GM13976 (cell line): Measurements from ENCODE around the gene CLEC2L.

Experiments used
- DNase-seq: peaks from one replicate; pipeline ENCODE4 v3.0.0; 2012; ENCODE audit warnings: low spot score
- in situ Hi-C: fragments of 300-500 bp; cut with MboI; formaldehyde crosslinking; loops from one replicate; pipeline ENCODE4 v1.12.0; 2022; ENCODE audit warnings: low sequenced_read_pairs, mixed read lengths, inconsistent platforms; ENCODE audit not compliant: unreplicated experiment
- TF ChIP-seq, protein P1 (sequence below): IDR thresholded peaks from 2 replicates; pipeline ENCODE4 v1.5.1; 2012; ENCODE audit warnings: borderline replicate concordance, mild to moderate bottlenecking; ENCODE audit not compliant: insufficient read depth; ENCODE audit errors: extremely low read depth, missing control alignments, control extremely low read depth

The CLEC2L gene

DNA sequence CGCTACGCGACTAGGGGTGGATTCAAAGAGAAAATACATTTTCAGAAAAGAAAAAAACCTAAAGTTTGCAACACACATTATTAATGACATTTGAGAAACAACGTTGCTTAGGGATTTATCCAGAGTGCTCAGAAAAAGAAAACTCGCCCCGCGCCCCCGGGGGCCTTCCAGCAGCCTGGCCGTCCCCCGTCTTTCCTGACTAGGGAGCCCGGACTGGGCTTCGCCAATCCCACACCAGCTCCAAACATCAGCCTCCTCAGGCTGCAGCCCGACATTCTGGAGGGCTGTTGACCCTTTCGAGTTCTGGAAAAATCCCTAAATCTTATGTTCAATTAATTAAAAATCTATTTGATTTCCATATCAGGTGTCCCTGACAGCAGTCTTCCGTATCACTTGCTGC, 48.6 kb downstream of the CLEC2L start:
- TF ChIP-seq, protein P1, sequence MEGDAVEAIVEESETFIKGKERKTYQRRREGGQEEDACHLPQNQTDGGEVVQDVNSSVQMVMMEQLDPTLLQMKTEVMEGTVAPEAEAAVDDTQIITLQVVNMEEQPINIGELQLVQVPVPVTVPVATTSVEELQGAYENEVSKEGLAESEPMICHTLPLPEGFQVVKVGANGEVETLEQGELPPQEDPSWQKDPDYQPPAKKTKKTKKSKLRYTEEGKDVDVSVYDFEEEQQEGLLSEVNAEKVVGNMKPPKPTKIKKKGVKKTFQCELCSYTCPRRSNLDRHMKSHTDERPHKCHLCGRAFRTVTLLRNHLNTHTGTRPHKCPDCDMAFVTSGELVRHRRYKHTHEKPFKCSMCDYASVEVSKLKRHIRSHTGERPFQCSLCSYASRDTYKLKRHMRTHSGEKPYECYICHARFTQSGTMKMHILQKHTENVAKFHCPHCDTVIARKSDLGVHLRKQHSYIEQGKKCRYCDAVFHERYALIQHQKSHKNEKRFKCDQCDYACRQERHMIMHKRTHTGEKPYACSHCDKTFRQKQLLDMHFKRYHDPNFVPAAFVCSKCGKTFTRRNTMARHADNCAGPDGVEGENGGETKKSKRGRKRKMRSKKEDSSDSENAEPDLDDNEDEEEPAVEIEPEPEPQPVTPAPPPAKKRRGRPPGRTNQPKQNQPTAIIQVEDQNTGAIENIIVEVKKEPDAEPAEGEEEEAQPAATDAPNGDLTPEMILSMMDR: no peak
- in situ Hi-C loops: no loop called here
- DNase-seq: no peak

DNA sequence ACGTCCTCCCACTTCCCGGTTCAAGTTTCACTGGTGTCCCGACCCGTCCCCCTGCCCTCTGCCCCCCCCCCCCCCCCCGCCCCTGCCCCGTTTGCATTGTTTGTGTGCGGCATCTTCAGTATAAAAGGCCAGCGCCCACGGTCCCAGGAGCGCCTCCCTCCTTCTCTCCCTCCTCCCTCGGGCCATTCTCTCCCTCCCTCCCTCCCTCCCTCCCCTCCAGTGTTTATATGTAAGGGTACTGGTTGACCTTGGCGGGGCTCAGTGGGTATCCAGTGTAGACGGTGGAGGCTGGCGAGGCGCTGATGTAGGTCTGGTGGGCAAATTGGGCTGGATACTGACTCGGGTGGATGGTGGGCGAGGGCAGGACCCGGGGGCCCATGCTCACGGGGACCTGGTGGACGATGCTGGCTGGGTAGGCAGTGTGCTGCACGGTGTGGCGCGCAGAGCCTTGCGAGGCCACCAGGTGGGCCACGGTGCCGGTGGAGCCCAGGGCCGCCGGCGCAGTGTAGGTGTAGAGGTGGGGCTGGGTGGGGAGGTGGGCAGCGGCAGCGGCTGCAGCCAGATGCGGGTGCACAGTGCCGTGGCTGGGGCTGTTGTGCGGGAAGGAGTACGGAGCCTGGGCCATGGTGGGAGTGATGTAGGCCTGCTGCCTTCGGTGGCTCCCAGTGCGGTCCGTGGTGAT, 49.4 kb downstream of the CLEC2L start:
- in situ Hi-C loops: no loop called here
- no peak for DNase-seq
- TF ChIP-seq, protein P1: no peak

GRCh38 chr7:139573871-139574270, 50.4 kb downstream of the CLEC2L start:
- DNase-seq: no peak
- in situ Hi-C loops: no loop called here
- TF ChIP-seq, protein P1: no peak

GRCh38 chr7:139574618-139575337, 51.3 kb downstream of the CLEC2L start:
- in situ Hi-C loops: no loop called here

GRCh38 chr7:139575338-139575680, 51.8 kb downstream of the CLEC2L start:
- in situ Hi-C loops: no loop called here
- no peak for DNase-seq
- TF ChIP-seq, protein P1: no peak

More at GRCh38 chr7:139574618-139575337, 51.3 kb downstream of the CLEC2L start:
- TF ChIP-seq, protein P1: no peak
- no peak for DNase-seq

DNA sequence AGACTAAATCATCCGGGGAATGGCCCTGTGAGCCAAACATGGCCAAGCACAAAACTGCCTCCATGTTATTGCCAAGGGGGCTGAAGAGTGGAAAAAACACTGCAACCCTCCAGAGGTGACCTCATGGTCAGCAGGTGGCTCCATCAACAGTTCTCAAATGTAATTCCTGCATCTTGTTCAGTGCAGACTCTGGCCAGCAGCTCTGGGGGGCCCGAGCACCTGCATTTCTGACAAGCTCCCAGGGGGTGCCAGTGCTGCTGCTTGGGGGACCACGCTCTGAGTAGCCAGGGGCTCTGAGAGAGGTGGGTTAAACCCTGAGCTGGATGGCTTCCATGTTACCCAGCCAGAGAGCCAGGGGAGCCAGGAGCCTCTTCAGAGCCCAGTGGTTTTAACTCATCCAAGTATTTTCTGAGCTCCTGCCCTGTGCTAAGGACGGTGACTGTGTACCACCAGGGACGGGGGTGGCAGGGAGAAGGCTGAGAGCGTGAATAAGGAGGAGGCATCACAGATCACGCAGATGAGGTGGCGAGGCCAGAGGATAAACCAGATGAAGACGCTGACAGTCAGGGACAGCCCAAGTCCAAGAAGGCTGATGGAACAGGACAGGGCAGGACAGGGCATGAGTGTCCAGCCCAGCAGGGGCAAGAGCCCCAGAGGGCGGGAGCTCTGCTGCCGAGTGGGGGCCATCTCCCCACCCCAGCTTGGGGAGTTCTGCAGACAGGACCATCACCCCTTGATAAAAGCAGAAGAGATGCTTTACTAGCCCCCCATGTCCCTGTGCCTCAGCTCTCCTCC, 52.9 kb downstream of the CLEC2L start:
- DNase-seq: no peak
- in situ Hi-C loops: no loop called here
- TF ChIP-seq, protein P1: no peak
